H1 (cell line): Measurements from ENCODE around the gene METAP1D. TPM values are rescaled to one million over a fixed set of nuclear protein-coding genes. Genes with fewer than 3 reads are reported as not detected.

ENCODE experiments used
- BACH1 ChIP-seq: IDR thresholded peaks from 2 replicates; pipeline ENCODE4 v1.6.1; 2012; ENCODE audit warnings: low read length, improper control_type of control experiment
- CBX5 ChIP-seq: fragments of 300-800, 300-1000 bp; sonication (generic); IDR thresholded peaks from 2 replicates; pipeline ENCODE4 v1.7.1; 2016; ENCODE audit warnings: antibody characterized with exemption, low read length, low read depth
- CBX8 ChIP-seq: fragments of 300-800, 300-1000 bp; sonication (generic); IDR thresholded peaks from 2 replicates; pipeline ENCODE4 v1.7.1; 2016; ENCODE audit warnings: low read depth, low read length, borderline replicate concordance
- CHD1 ChIP-seq: IDR thresholded peaks from 2 replicates; pipeline ENCODE4 v1.6.1; 2012; ENCODE audit warnings: low read depth, low read length, improper control_type of control experiment
- CTBP2 ChIP-seq: IDR thresholded peaks from 2 replicates; pipeline ENCODE4 v1.7.0; 2011; ENCODE audit warnings: borderline replicate concordance, mild to moderate bottlenecking, moderate library complexity, mixed read lengths, low read length; ENCODE audit not compliant: insufficient read depth, insufficient read length
- EGR1 ChIP-seq: IDR thresholded peaks from 2 replicates; pipeline ENCODE4 v1.6.1; 2011; ENCODE audit warnings: low read depth, low read length, borderline replicate concordance
- EP300 ChIP-seq, 2 experiments: IDR thresholded peaks; 1 replicate in 1 of 2; 2 replicates in 1 of 2; pipeline ENCODE4 v1.6.1; 2011 to 2012; ENCODE audit warnings: low read depth in 2 of 2, low read length in 2 of 2, mild to moderate bottlenecking in 2 of 2, borderline replicate concordance in 1 of 2, inconsistent platforms in 1 of 2, moderate library complexity in 1 of 2
- HDAC2 ChIP-seq, 2 experiments: fragments of 300-600 bp in 1 of 2; sonication (generic) in 1 of 2; IDR thresholded peaks; 2 replicates each; pipeline ENCODE4 v1.6.1; 2011 to 2012; ENCODE audit warnings: low read depth in 2 of 2, low read length in 2 of 2, mild to moderate bottlenecking in 2 of 2, moderate library complexity in 2 of 2, borderline replicate concordance in 1 of 2, inconsistent platforms in 1 of 2
- JUN ChIP-seq: IDR thresholded peaks from 2 replicates; pipeline ENCODE4 v1.6.1; 2011; ENCODE audit warnings: low read depth, mild to moderate bottlenecking, improper control_type of control experiment, low read length
- JUND ChIP-seq: IDR thresholded peaks from 2 replicates; pipeline ENCODE4 v1.6.1; 2011; ENCODE audit warnings: mild to moderate bottlenecking, improper control_type of control experiment, low read length
- KDM1A ChIP-seq: fragments of 200-600, 300-600 bp; sonication (generic); IDR thresholded peaks from 2 replicates; pipeline ENCODE4 v1.7.1; 2016; ENCODE audit warnings: mild to moderate bottlenecking, low read length, borderline replicate concordance
- KDM4A ChIP-seq: IDR thresholded peaks from one replicate; pipeline ENCODE4 v1.7.1; 2012; ENCODE audit warnings: low read depth, mild to moderate bottlenecking, moderate library complexity, low read length, inconsistent platforms; ENCODE audit not compliant: severe bottlenecking
- MAFK ChIP-seq: IDR thresholded peaks from 2 replicates; pipeline ENCODE4 v1.6.1; 2012; ENCODE audit warnings: low read depth, mild to moderate bottlenecking, improper control_type of control experiment, low read length
- POU5F1 ChIP-seq: IDR thresholded peaks from 2 replicates; pipeline ENCODE4 v1.6.1; 2011; ENCODE audit warnings: low read depth, mild to moderate bottlenecking, low read length, moderate library complexity
- RBBP5 ChIP-seq: IDR thresholded peaks from 2 replicates; pipeline ENCODE4 v1.7.1; 2012; ENCODE audit warnings: low read depth, mild to moderate bottlenecking, inconsistent platforms, low read length, moderate library complexity, borderline replicate concordance
- SIN3A ChIP-seq, 2 experiments: IDR thresholded peaks in 1 of 2; conservative IDR thresholded peaks in 1 of 2; 2 replicates each; pipeline ENCODE4 v1.6.1; 2011 to 2012; ENCODE audit warnings: low read length in 2 of 2, improper control_type of control experiment in 1 of 2, low read depth in 1 of 2, mild to moderate bottlenecking in 1 of 2
- SP1 ChIP-seq: IDR thresholded peaks from 2 replicates; pipeline ENCODE4 v1.6.1; 2011; ENCODE audit warnings: low read depth, low read length
- SP2 ChIP-seq: IDR thresholded peaks from 2 replicates; pipeline ENCODE4 v1.6.1; 2012; ENCODE audit warnings: mild to moderate bottlenecking, low read length, inconsistent platforms
- SRF ChIP-seq: IDR thresholded peaks from 2 replicates; pipeline ENCODE4 v1.6.1; 2011; ENCODE audit warnings: mild to moderate bottlenecking, low read depth, low read length, moderate library complexity
- TAF1 ChIP-seq: IDR thresholded peaks from 2 replicates; pipeline ENCODE4 v1.6.1; 2011; ENCODE audit warnings: mild to moderate bottlenecking, low read depth, low read length
- TAF7 ChIP-seq: optimal IDR thresholded peaks from 2 replicates; pipeline ENCODE3; 2011; ENCODE audit warnings: low read depth, mild to moderate bottlenecking, inconsistent platforms, low read length, moderate library complexity, borderline replicate concordance
- TBP ChIP-seq: IDR thresholded peaks from 2 replicates; pipeline ENCODE4 v1.6.1; 2011; ENCODE audit warnings: low read depth, low read length, improper control_type of control experiment
- polyA plus RNA-seq, 7 experiments: library from polyadenylated mRNA; depleted of rRNA in 3 of 7; stranded (reverse) in 5 of 7; unstranded in 2 of 7; fragments of >200 nt in 5 of 7; fragments of 200-250 nt in 2 of 7; gene quantifications; 1 replicate in 5 of 7; 2 replicates in 1 of 7; 4 replicates in 1 of 7; pipeline versions ENCODE4 v1.2.1 to v1.2.3, GENCODE V29; 2011 to 2013; ENCODE audit warnings: missing spikeins in 2 of 7, mixed read lengths in 2 of 7
- total RNA-seq: library from RNA; stranded (reverse); fragmentation: NEBNext Ultra II Directional; extraction: Animal tissue kit (Norgen Biotek cat#: 25700); gene quantifications from 2 replicates; pipeline ENCODE4 v1.2.1, GENCODE V29; 2021
- TF ChIP-seq, protein P1 (sequence below): IDR thresholded peaks from 2 replicates; pipeline ENCODE4 v1.6.1; 2012; ENCODE audit warnings: inconsistent platforms

The METAP1D gene
- total and polyA plus RNA-seq, 2 of the 8 experiments (the other 6 are each of a cell fraction or from before 2014, with no cell fraction given): 3.9 to 6.2 TPM

DNA sequence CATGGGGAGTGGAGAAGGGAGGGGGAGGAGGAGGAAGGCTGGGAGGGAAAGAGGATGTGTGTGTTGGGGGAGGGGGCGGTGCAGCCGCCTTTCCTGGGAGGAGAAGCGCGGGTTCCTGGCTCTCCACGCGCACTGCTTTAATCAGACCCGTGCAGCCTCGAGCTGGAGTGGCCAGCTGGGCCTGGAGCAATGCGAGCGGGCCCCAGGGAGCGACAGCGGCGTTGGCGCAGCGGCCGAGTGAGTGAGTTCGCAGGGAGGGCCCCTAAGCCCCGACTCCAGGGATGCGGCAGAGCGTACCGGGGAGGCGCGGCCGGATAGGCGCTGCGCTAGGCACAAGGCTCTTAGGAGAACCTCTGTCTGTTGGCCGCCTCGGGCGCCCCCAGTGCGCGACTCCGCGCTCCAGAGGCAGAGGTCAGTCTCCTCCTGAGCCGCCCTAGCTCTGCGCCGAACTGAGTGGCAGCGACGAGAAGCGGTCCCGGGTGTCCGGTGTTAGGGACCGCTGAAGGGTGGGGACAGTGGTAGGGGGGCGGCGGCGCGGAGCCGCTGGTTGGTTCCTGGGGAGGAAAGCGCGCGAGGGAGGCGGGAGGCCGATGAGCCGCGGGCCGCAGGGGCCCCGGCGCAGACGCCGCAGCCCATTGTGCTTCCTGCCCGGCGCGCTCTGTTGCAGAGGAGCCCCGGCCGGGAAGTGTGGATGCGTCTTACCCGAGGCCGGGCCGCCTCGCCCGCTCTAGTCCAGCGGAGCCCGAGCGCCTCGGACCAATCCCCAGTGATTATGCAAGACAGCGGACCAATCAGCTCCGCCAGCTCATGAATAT is 85.1 kb downstream of the METAP1D start (continued):
- TF ChIP-seq, protein P1, sequence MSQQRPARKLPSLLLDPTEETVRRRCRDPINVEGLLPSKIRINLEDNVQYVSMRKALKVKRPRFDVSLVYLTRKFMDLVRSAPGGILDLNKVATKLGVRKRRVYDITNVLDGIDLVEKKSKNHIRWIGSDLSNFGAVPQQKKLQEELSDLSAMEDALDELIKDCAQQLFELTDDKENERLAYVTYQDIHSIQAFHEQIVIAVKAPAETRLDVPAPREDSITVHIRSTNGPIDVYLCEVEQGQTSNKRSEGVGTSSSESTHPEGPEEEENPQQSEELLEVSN: peak; percentile 55; the same call in 1 of the 2 replicates
- TF ChIP-seq SRF (no peak), SP1 (0 out of 2 replicates have a peak, but pooled peaks have one; percentile 23), TBP (0 out of 2 replicates have a peak, but pooled peaks have one; percentile 10), KDM4A (peak; percentile 78), SP2 (no peak), BACH1 (no peak), EGR1 (no peak), CHD1 (no peak), CBX8 (no peak), CBX5 (no peak), RBBP5 (0 out of 2 replicates have a peak, but pooled peaks have one; percentile 32), HDAC2 (IDR thresholded peaks at IDR 0.05; ENCODE audit: borderline replicate concordance in 1 of 2, low read depth in 2 of 2, low read length in 2 of 2) (no peak), TAF1 (peak; percentile 51; the same call in 1 of the 2 replicates), EP300 (IDR thresholded peaks at IDR 0.05; ENCODE audit: borderline replicate concordance in 1 of 2, low read depth in 2 of 2, low read length in 2 of 2) (no peak), CTBP2 (no peak), JUND (no peak), MAFK (no peak), POU5F1 (no peak), TAF7 (no peak), JUN (no peak), KDM1A (no peak), SIN3A (conservative IDR thresholded peaks at IDR 0.05 in 1 of 2, IDR thresholded peaks at IDR 0.05 in 1 of 2; ENCODE audit: low read depth in 1 of 2, low read length in 2 of 2) (no peak)
